ENCODE data around the gene EGLN2.

The EGLN2 gene

GRCh38 chr19:40800339-40800996 is 1.5 kb downstream of the EGLN2 start:
- peak overlapping the region; percentile 86 for H3K4me3 ChIP-seq (ENCODE audit: low read depth, low read length)
- CTCF ChIA-PET: no interaction called here
- POLR2A ChIA-PET: interaction anchor here (1.1 to 1.4 kb wide), 2 partner anchors 22 to 109 kb away, joined by 4 read pairs; partner anchors contain the start of gene RAB4B
- no peak for TF ChIP-seq CTCF (IDR thresholded peaks at IDR 0.05; ENCODE audit: insufficient read depth, low read length, missing control alignments)
- no peak for DNase-seq (ENCODE audit: low read depth, low spot score)

GRCh38 chr19:40800997-40801377 is 2.0 kb downstream of the EGLN2 start:
- POLR2A ChIA-PET: interaction anchor here (1.1 to 1.4 kb wide), 2 partner anchors 23 to 110 kb away, joined by 4 read pairs; partner anchors contain the start of gene RAB4B
- CTCF ChIA-PET: no interaction called here
- no peak for DNase-seq (ENCODE audit: low read depth, low spot score)

DNA sequence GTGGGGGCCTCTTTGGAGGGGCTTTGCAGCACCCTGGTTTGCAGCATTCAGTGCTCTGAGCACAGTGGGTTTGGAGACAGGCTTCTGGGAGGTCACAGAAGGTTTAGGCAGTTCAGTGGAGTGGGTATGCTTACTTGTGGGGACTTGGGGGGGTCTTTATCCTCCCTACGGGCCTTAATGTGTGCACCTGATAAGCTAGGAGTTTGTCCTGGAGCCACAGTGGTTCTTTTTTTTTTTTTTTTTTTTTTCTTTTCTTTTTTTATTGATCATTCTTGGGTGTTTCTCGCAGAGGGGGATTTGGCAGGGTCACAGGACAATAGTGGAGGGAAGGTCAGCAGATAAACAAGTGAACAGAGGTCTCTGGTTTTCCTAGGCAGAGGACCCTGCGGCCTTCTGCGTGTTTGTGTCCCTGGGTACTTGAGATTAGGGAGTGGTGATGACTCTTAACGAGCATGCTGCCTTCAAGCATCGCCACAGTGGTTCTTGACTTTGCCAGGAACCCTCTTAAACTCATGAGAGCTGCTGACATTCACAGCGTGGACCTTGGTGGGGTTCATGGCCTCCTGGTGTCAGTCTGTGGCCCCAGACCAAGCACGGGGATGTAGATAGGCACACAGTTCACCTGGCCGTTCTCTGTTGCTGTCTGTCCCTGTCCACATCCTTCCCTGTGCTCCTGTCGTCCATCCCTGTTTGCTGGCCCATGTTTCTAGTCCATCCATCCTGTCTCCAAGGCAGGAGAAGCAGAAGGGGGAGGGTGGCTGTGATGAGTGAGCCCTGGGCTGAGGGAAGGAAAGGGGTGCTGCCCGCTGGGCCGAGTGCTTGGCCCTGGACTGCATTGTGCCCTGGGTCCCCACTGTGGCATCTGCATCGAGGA is 2.7 kb downstream of the EGLN2 start:
- CTCF ChIA-PET: interaction anchor here (0.5 to 0.8 kb wide), 3 partner anchors 11 to 139 kb away, joined by 3 to 4 read pairs (median 3); no protein-coding TSS in a partner anchor
- POLR2A ChIA-PET: interaction anchor here (1.1 to 1.4 kb wide), 2 partner anchors 23 to 110 kb away, joined by 4 read pairs; partner anchors contain the start of gene RAB4B

More at GRCh38 chr19:40800997-40801377, 2.0 kb downstream of the EGLN2 start:
- TF ChIP-seq CTCF (IDR thresholded peaks at IDR 0.05; ENCODE audit: insufficient read depth, low read length, missing control alignments): no peak
- peak overlapping the region; percentile 86 for H3K4me3 ChIP-seq (ENCODE audit: low read depth, low read length)

DNA sequence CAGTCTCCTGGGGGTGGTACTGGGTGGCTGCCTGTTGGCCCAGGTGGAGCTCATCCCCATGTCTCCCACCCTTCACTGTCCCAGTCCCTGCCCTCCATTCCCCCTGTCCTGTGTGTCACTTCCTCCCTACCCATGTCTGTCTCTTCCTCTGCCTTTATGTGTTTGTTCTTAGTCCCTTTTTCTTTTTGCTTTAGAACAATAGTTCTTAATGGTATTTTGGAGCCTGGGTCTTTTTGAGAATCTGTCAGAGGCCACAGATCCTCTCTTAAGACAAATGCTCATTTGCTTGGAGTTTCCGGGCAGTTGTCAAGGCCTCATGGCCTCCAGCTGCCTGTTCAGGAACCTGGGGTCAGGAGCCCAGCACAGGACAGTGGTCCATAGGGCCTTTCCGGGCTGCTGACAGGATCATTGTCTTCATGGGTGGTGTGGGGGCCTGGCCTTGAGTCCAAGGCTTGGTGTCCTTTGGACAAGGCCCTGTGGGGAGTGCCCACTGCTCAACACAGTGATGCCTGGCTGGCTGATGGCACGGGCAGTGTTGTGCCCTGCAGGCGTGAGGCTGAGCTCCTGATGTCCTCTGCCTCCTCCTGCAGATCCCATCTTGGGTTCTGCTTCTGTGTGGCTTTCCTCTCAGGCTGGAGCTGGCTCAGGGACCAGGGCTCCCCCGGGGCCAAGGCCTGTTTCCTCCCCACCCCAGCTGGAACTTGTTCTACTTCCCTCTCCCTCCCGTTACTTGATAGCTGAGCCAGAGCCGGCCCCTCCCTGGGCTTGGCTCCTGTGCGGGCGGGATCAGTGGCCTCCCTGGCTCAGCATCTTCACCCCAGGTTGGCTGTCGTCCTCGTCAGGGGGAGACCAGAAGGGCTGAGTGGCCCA is 3.5 kb downstream of the EGLN2 start:
- no peak for TF ChIP-seq CTCF (IDR thresholded peaks at IDR 0.05; ENCODE audit: insufficient read depth, low read length, missing control alignments)
- DNase-seq (ENCODE audit: low read depth, low spot score): no peak
- POLR2A ChIA-PET: no interaction called here
- H3K4me3 ChIP-seq (ENCODE audit: low read depth, low read length): peak overlapping the region; percentile 39
- CTCF ChIA-PET: interaction anchor here (0.6 to 0.8 kb wide), 2 partner anchors 10 to 115 kb away, joined by 3 to 4 read pairs; no protein-coding TSS in a partner anchor

More for the DNA sequence above, 2.7 kb downstream of the EGLN2 start:
- no peak for TF ChIP-seq CTCF (IDR thresholded peaks at IDR 0.05; ENCODE audit: insufficient read depth, low read length, missing control alignments)
- H3K4me3 ChIP-seq (ENCODE audit: low read depth, low read length): peak overlapping the region; percentile 86
- DNase-seq (ENCODE audit: low read depth, low spot score): no peak

DNA sequence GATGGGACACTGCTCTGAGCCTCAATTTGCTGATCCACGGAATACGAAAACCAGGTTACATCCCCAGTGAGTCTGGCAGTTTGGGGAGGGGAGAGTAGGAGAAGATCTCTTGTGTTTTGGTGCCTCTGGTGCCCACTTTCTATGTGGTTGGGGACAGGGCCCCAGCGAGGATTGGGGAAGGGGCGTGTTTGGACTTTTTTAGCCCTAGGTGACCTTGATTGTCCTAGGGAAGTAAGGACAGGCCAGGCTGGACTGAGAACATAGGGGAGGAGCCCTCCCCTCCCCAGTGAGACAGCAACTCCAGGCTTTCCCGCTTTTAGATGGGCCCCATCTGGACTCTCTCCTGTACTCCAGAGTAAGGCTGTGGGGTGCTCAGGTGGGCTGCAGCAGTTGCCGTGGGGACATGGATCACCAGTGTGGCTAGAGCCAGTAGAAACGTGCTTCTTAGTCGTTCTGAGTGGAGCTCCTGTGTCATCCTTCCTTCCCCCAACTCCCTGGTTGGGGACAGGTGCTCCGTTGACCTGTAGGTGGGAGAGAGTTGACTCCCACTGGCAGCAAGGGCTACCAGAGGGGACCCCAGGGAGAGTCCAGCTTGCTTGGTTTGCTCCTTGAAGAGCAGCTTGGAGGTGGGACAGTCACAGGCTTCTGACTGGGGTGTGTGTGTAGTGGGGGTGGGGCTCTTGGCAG is 4.3 kb downstream of the EGLN2 start:
- peak overlapping the region; percentile 8; the same call in 1 of the 2 replicates for H3K4me3 ChIP-seq (ENCODE audit: low read depth, low read length)
- CTCF ChIA-PET: no interaction called here
- DNase-seq (ENCODE audit: low read depth, low spot score): no peak
- no peak for TF ChIP-seq CTCF (IDR thresholded peaks at IDR 0.05; ENCODE audit: insufficient read depth, low read length, missing control alignments)
- POLR2A ChIA-PET: no interaction called here
